NK-92 (cell line): ENCODE results near the gene GDF2.

Experiments used
- DNase-seq: peaks from one replicate; lab custom pipeline; 2025; ENCODE audit not compliant: unreplicated experiment; lab: John Stamatoyannopoulos, UW

Gene GDF2

GRCh38 chr10:47350671-47351640 lies 28.7 kb downstream of the GDF2 start:
- no peak for DNase-seq

GRCh38 chr10:47351899-47352815 lies 29.9 kb downstream of the GDF2 start:
- no peak for DNase-seq

- no peak for DNase-seq
Observed at GRCh38 chr10:47353351-47353750, 31.1 kb downstream of the GDF2 start.

- DNase-seq: no peak
Observed at GRCh38 chr10:47354165-47354564, 31.9 kb downstream of the GDF2 start.

- DNase-seq: no peak
Observed at GRCh38 chr10:47354900-47355299, 32.6 kb downstream of the GDF2 start.

GRCh38 chr10:47356708-47357107 lies 34.5 kb downstream of the GDF2 start:
- no peak for DNase-seq

- no peak for DNase-seq
Observed at GRCh38 chr10:47357131-47357582, 34.9 kb downstream of the GDF2 start.

GRCh38 chr10:47357911-47358310 lies 35.7 kb downstream of the GDF2 start:
- DNase-seq: no peak

- DNase-seq: no peak
Observed at GRCh38 chr10:47358457-47358856, 36.2 kb downstream of the GDF2 start.

GRCh38 chr10:47359101-47359500 lies 36.8 kb downstream of the GDF2 start:
- DNase-seq: no peak

- DNase-seq: no peak
Observed at GRCh38 chr10:47359626-47360418, 37.6 kb downstream of the GDF2 start.

GRCh38 chr10:47360419-47361040 lies 38.3 kb downstream of the GDF2 start:
- no peak for DNase-seq

GRCh38 chr10:47361293-47361692 lies 39.0 kb downstream of the GDF2 start:
- DNase-seq: no peak

- DNase-seq: no peak
Observed at GRCh38 chr10:47362199-47362598, 39.9 kb downstream of the GDF2 start.

GRCh38 chr10:47363781-47364180 lies 41.5 kb downstream of the GDF2 start:
- no peak for DNase-seq

- DNase-seq: no peak
Observed at GRCh38 chr10:47364366-47364765, 42.1 kb downstream of the GDF2 start.

- DNase-seq: no peak
Observed at GRCh38 chr10:47364911-47365310, 42.7 kb downstream of the GDF2 start.

- DNase-seq: no peak
Observed at GRCh38 chr10:47365431-47366180, 43.4 kb downstream of the GDF2 start.

GRCh38 chr10:47366181-47366631 lies 44.0 kb downstream of the GDF2 start:
- DNase-seq: no peak
